GM21786 (cell line): Measurements from ENCODE around the gene TM9SF3.
"Not testable (repeated sequence)": the region's sequence is repeated elsewhere in the genome, so short reads cannot be mapped to it uniquely, and the experiment has no call there.

Experiments
- ATAC-seq: cut with Tn5 transposase; IDR thresholded peaks from one replicate; pipeline ENCODE4 v1.9.1; 2021; ENCODE audit not compliant: unreplicated experiment

TM9SF3 gene

GRCh38 chr10:96606216-96606615 lies 19.4 kb upstream of the TM9SF3 start:
- ATAC-seq, result no peak

- ATAC-seq, result no peak
Observed at GRCh38 chr10:96600337-96600736, 13.5 kb upstream of the TM9SF3 start.

- ATAC-seq, result no peak
Observed at GRCh38 chr10:96598846-96599245, 12.0 kb upstream of the TM9SF3 start.

GRCh38 chr10:96596422-96597407 lies 9.9 kb upstream of the TM9SF3 start:
- no peak for ATAC-seq

- no peak for ATAC-seq
Observed at GRCh38 chr10:96595741-96596140, 8.9 kb upstream of the TM9SF3 start.

GRCh38 chr10:96591946-96592345 lies 5.1 kb upstream of the TM9SF3 start:
- ATAC-seq, result no peak

- ATAC-seq, result peak; percentile 26
Observed at GRCh38 chr10:96588616-96589419, 2.0 kb upstream of the TM9SF3 start.

- ATAC-seq, result no peak
Observed at GRCh38 chr10:96588060-96588554, 1.3 kb upstream of the TM9SF3 start.

GRCh38 chr10:96587264-96588059 lies 650 bp upstream of the TM9SF3 start:
- ATAC-seq, result no peak

- ATAC-seq, result peak; percentile 9
Observed at GRCh38 chr10:96585736-96586418, 935 bp downstream of the TM9SF3 start.

GRCh38 chr10:96584474-96584873 lies 2.3 kb downstream of the TM9SF3 start:
- no peak for ATAC-seq

- ATAC-seq, result no peak
Observed at GRCh38 chr10:96584035-96584434, 2.8 kb downstream of the TM9SF3 start.

- ATAC-seq, result no peak
Observed at GRCh38 chr10:96579133-96579532, 7.7 kb downstream of the TM9SF3 start.

- ATAC-seq, result no peak
Observed at GRCh38 chr10:96578633-96579032, 8.2 kb downstream of the TM9SF3 start.

- no peak for ATAC-seq
Observed at GRCh38 chr10:96578022-96578421, 8.8 kb downstream of the TM9SF3 start.

GRCh38 chr10:96577069-96577468 lies 9.7 kb downstream of the TM9SF3 start:
- ATAC-seq, result no peak

- ATAC-seq, result no peak
Observed at GRCh38 chr10:96576277-96576980, 10.4 kb downstream of the TM9SF3 start.

- ATAC-seq, result not testable (repeated sequence)
Observed at GRCh38 chr10:96574564-96574963, 12.2 kb downstream of the TM9SF3 start.

GRCh38 chr10:96573036-96573435 lies 13.8 kb downstream of the TM9SF3 start:
- ATAC-seq, result no peak
